Gastrocnemius medialis (tissue), 4 donors: ENCODE measurements around the gene TMC2. TPM values are rescaled to one million over a fixed set of nuclear protein-coding genes. Genes with fewer than 3 reads are reported as not detected.

Source experiments
- ATAC-seq, 2 donors: fragments of 150-250 bp; one replicate each; pipeline ENCODE4 v1.9.1; 2016
- DNase-seq, 2 donors: peaks; one replicate each; pipeline ENCODE4 v3.0.0-alpha.2; 2019
- H3K27ac ChIP-seq, 4 donors: fragments of 200-600 bp; sonication (generic); 1 replicate in 1 of 4; 2 replicates in 3 of 4; pipeline ENCODE4 v1.5.1; 2016 to 2018; ENCODE audit warnings: mild to moderate bottlenecking in 2 of 4, moderate library complexity in 1 of 4
- H3K27me3 ChIP-seq, 3 donors: fragments of 200-600 bp; sonication (generic) in 2 of 3; 1 replicate in 1 of 3; 2 replicates in 2 of 3; pipeline versions ENCODE4 v1.5.1 to v1.6.0; 2016 to 2019; ENCODE audit warnings: mild to moderate bottlenecking in 1 of 3, moderate library complexity in 1 of 3
- H3K36me3 ChIP-seq, 2 donors: fragments of 200-600 bp; sonication (generic) in 1 of 2; one replicate each; pipeline ENCODE4 v1.5.1; 2017 to 2018
- H3K4me1 ChIP-seq, 2 donors: fragments of 200-600 bp; sonication (generic) in 1 of 2; one replicate each; pipeline ENCODE4 v1.5.1; 2016 to 2017; ENCODE audit warnings: mild to moderate bottlenecking in 2 of 2
- H3K4me3 ChIP-seq, 4 donors: fragments of 200-600 bp; sonication (generic) in 3 of 4; 1 replicate in 1 of 4; 2 replicates in 3 of 4; pipeline ENCODE4 v1.5.1; 2016 to 2019; ENCODE audit warnings: mild to moderate bottlenecking in 2 of 4
- H3K9me3 ChIP-seq, 3 donors: fragments of 200-600 bp; sonication (generic) in 2 of 3; 1 replicate in 1 of 3; 2 replicates in 2 of 3; pipeline ENCODE4 v1.5.1; 2016 to 2019
- POLR2A ChIP-seq, 2 donors: fragments of 450-650 bp; IDR thresholded peaks; one replicate each; pipeline ENCODE4 v1.6.1; 2017; ENCODE audit warnings: antibody characterized with exemption in 2 of 2, mild to moderate bottlenecking in 2 of 2, moderate library complexity in 2 of 2
- in situ Hi-C, 4 donors: fragments of 200-750 bp; cut with MboI; loops; one replicate each; pipeline versions ENCODE4 v1.15.0 to v1.8.0; 2017; ENCODE audit warnings: low sequenced_read_pairs in 4 of 4
- intact Hi-C: fragments of 100-400 bp; cut with DNase I; formaldehyde crosslinking; loops from one replicate; pipeline ENCODE4 v1.15.1; 2023; ENCODE audit warnings: low total_unique reads
- total RNA-seq, 4 donors: library from RNA; depleted of rRNA; stranded (reverse); fragments of >200 nt; gene quantifications; one replicate each; pipeline versions ENCODE4 v1.1.0 to v1.2.3, GENCODE V29; 2016
- TF ChIP-seq, protein P1 (sequence below), 5 experiments: fragments of 450-650 bp in 3 of 5; fragments of 200-600 bp in 2 of 5; sonication (generic) in 2 of 5; IDR thresholded peaks in 4 of 5; conservative IDR thresholded peaks in 1 of 5; 1 replicate in 4 of 5; 2 replicates in 1 of 5; pipeline ENCODE4 v1.5.1; 2016 to 2019; ENCODE audit warnings: antibody characterized with exemption in 5 of 5, mild to moderate bottlenecking in 3 of 5, moderate library complexity in 3 of 5

TMC2 gene
- total RNA-seq, 4 donors from 2014 or later: 0.10 TPM; not detected in 2

DNA sequence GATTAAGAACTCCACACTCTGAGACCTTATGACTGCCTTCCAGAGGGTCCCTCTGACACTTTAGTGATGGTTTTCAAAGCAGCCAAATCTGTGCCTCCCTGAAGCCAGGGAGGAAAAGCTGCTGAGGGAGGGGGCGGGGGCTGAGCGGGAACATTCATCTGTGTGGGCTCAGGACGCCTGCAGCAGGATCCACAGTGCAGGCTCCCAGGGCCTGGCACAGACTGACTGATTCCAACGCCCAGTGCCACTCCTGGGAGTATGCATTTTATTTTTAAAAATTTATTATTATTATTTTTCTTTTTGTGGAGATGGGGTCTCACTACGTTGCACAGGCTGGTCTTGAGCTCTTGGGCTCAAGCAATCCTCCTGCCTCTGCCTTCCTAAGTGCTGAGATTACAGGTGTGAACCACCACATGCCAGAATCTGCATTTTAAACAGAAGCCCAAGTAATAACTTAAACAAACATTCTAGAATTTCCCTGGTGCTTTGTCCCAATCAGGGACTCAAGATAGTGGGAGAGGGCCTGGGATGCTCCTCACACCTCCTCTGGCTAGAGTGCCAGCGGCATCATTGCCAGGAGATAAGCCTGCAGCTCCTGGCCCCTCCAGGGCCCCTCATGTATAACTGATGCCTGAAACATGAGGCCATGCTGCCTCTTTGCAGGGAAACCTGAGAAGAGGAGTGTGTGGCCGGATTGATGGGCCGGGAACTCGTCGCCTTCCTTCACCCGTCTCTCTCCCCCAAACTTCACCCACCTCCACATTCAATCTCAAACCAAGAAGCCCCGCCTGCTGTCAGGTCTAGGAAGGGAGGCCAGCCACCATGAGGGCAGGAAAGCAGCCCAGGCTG, 438 bp upstream of the TMC2 start:
- no peak overlapping the region for H3K27ac ChIP-seq
- no peaks in the 10 kb centered on the region for H3K27me3 ChIP-seq
- intact Hi-C loops (no loop called here), in situ Hi-C loops (no loop called here)
- ATAC-seq: no peak
- H3K4me1 ChIP-seq: no peaks in the 10 kb centered on the region
- no peak for DNase-seq
- no peaks in the 10 kb centered on the region for H3K36me3 ChIP-seq
- H3K9me3 ChIP-seq: no peaks in the 10 kb centered on the region
- H3K4me3 ChIP-seq: no peak overlapping the region
- no peak for TF ChIP-seq POLR2A (IDR thresholded peaks at IDR 0.05)
- TF ChIP-seq, protein P1, sequence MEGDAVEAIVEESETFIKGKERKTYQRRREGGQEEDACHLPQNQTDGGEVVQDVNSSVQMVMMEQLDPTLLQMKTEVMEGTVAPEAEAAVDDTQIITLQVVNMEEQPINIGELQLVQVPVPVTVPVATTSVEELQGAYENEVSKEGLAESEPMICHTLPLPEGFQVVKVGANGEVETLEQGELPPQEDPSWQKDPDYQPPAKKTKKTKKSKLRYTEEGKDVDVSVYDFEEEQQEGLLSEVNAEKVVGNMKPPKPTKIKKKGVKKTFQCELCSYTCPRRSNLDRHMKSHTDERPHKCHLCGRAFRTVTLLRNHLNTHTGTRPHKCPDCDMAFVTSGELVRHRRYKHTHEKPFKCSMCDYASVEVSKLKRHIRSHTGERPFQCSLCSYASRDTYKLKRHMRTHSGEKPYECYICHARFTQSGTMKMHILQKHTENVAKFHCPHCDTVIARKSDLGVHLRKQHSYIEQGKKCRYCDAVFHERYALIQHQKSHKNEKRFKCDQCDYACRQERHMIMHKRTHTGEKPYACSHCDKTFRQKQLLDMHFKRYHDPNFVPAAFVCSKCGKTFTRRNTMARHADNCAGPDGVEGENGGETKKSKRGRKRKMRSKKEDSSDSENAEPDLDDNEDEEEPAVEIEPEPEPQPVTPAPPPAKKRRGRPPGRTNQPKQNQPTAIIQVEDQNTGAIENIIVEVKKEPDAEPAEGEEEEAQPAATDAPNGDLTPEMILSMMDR (IDR thresholded peaks at IDR 0.05 in 4 of 5, conservative IDR thresholded peaks at IDR 0.05 in 1 of 5): no peak

DNA sequence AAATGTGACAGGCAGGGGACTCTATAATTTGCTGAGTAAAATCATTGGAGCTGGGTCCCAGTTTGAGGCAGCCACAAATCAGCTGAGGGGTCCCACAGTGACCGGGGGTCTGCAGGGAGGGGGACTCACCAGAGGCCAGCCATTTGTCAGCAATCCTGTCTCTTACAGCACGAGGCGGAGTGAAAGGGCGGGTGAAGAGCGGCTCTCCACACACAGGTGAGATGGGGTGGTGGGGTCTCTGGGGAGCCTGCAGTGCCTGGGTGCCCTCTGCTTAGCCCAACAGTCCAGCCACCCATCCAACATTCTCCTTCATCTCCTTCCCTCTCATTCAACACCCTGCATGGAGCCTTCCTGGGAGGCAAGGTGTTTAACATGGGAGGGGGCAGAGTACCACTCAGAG, 728 bp downstream of the TMC2 start:
- H3K4me1 ChIP-seq: no peaks in the 10 kb centered on the region
- ATAC-seq (no peak), DNase-seq (no peak)
- no peaks in the 10 kb centered on the region for H3K36me3 ChIP-seq
- in situ Hi-C loops (no loop called here), intact Hi-C loops (no loop called here)
- TF ChIP-seq POLR2A (IDR thresholded peaks at IDR 0.05): no peak
- TF ChIP-seq, protein P1 (IDR thresholded peaks at IDR 0.05 in 4 of 5, conservative IDR thresholded peaks at IDR 0.05 in 1 of 5): no peak
- H3K27me3 ChIP-seq: peaks cover 0 to 2% (median 0%) of the 10 kb centered on the region in 3 donors
- H3K4me3 ChIP-seq: no peak overlapping the region
- no peaks in the 10 kb centered on the region for H3K9me3 ChIP-seq
- no peak overlapping the region for H3K27ac ChIP-seq

DNA sequence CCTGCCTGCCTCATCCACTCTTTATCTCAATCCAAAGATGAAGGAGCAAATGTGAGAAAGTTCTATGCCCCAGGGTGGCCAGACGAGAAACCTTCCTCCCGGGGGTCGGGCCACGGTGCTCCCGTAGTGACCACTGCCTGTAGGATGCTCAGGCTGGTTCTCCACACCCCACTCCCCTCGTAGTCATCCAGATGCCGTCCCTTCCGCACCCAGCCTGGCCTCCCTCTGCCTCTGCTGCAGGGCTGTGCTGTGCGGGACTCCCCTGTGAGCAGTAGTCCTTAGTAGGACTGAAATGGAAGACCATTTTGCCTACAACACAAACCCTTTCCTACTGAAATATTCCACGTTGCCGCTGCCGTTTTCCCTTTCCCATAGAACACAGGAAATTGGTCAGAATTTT, 2.0 kb downstream of the TMC2 start:
- no peak overlapping the region for H3K27ac ChIP-seq
- H3K4me1 ChIP-seq: no peaks in the 10 kb centered on the region
- H3K36me3 ChIP-seq: no peaks in the 10 kb centered on the region
- in situ Hi-C loops: no loop called here
- H3K9me3 ChIP-seq: no peaks in the 10 kb centered on the region
- intact Hi-C loops: no loop called here
- DNase-seq (no peak), ATAC-seq (no peak)
- no peak overlapping the region for H3K4me3 ChIP-seq
- TF ChIP-seq, protein P1 (IDR thresholded peaks at IDR 0.05 in 4 of 5, conservative IDR thresholded peaks at IDR 0.05 in 1 of 5): no peak
- TF ChIP-seq POLR2A (IDR thresholded peaks at IDR 0.05): no peak
- H3K27me3 ChIP-seq: peaks cover 0 to 5% (median 0%) of the 10 kb centered on the region in 3 donors

DNA sequence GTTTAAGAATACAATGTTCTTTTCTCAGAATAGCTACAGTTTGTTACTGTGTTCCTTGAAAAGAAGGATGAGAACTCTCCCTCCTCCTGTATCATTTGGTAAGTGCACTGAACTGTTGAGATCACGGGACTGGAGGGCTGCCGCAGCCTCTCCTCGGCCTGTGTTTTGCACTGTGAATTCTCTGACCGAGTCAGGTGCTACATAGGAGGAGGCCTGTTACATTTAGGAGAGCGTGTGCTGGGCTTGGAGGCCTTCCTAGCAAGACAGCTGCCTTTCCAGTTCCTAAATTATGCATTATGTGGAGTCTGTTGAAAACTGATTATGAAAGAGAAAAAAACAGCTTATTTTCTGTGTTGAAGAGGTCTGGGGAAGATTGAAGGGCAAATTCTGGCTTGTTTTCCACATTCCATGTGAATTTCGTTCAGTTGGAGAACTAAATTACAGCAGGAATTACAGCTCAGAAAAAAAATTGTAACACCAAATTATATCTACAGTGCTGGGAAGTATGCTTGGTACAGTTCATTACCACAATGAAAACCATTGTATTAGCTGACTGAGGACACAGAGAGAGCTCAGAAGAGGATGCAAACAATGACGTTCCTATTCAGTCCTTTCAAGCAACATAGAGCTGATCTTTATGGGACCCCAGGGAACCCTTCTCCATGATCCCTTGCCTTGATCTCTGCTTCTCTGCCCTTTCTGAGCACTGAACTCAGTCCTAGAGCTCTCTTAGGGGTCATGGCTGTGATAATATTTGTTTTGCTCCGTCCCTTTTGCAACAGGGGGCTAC, 2.8 kb downstream of the TMC2 start:
- no peak for DNase-seq
- ATAC-seq: no peak
- H3K36me3 ChIP-seq: no peaks in the 10 kb centered on the region
- H3K9me3 ChIP-seq: no peaks in the 10 kb centered on the region
- TF ChIP-seq, protein P1 (IDR thresholded peaks at IDR 0.05 in 4 of 5, conservative IDR thresholded peaks at IDR 0.05 in 1 of 5): no peak
- TF ChIP-seq POLR2A (IDR thresholded peaks at IDR 0.05): no peak
- intact Hi-C loops (no loop called here), in situ Hi-C loops (no loop called here)
- peaks cover 0 to 5% (median 0%) of the 10 kb centered on the region in 3 donors for H3K27me3 ChIP-seq
- no peak overlapping the region for H3K27ac ChIP-seq
- no peaks in the 10 kb centered on the region for H3K4me1 ChIP-seq
- H3K4me3 ChIP-seq: no peak overlapping the region
